ENCODE data around the gene SLC25A38. TPM values are rescaled to one million over a fixed set of nuclear protein-coding genes. Genes with fewer than 3 reads are reported as not detected.

SLC25A38 gene
- total and polyA plus RNA-seq, 9 of the 15 experiments (the other 6 are each of a cell fraction or from before 2014, with no cell fraction given), result 13.5 to 51.1 (median 30.6) TPM

- TF ChIP-seq RNF219 (CRISPR knock-in tag; IDR thresholded peaks at IDR 0.05) (no peak), ARID3A (IDR thresholded peaks at IDR 0.05; ENCODE audit: borderline replicate concordance, low read depth, low read length) (no peak), ZC3H8 (IDR thresholded peaks at IDR 0.05) (no peak), USF1 (CRISPR knock-in tag; IDR thresholded peaks at IDR 0.05) (peak; percentile 60), SIN3A (IDR thresholded peaks at IDR 0.05; ENCODE audit: borderline replicate concordance in 2 of 2, control insufficient read depth in 1 of 2, low read depth in 2 of 2, low read length in 2 of 2) (no peak), BRD9 (IDR thresholded peaks at IDR 0.05; ENCODE audit: low read depth, partially characterized antibody) (no peak), HOMEZ (CRISPR knock-in tag; IDR thresholded peaks at IDR 0.05) (no peak), RBM22 (IDR thresholded peaks at IDR 0.05; ENCODE audit: low read depth, low read length, poor library complexity, severe bottlenecking) (no peak), DIDO1 (tag; IDR thresholded peaks at IDR 0.05; ENCODE audit: low read depth) (no peak), DEAF1 (CRISPR knock-in tag; IDR thresholded peaks at IDR 0.05) (peak; percentile 61), SFPQ (IDR thresholded peaks at IDR 0.05; ENCODE audit: low read depth, low read length) (no peak), FOXP1 (CRISPR knock-in tag; IDR thresholded peaks at IDR 0.05) (no peak), HMBOX1 (IDR thresholded peaks at IDR 0.05) (no peak), MXI1 (IDR thresholded peaks at IDR 0.05; ENCODE audit: low read depth, low read length) (no peak), ZNF785 (CRISPR knock-in tag; IDR thresholded peaks at IDR 0.05) (no peak), MTA3 (IDR thresholded peaks at IDR 0.05; ENCODE audit: borderline replicate concordance) (no peak), LEF1 (IDR thresholded peaks at IDR 0.05) (no peak)
Measured at GRCh38 chr3:39378088-39378487, 5.1 kb upstream of the SLC25A38 start (continued).

Measured in K562 (cell line).